ENCODE data around the gene MCRS1. TPM values are rescaled to one million over a fixed set of nuclear protein-coding genes. Genes with fewer than 3 reads are reported as not detected.

Gene MCRS1
- total and polyA plus RNA-seq, 4 donors = 20.0 to 33.1 (median 26.1) TPM

- no peak for TF ChIP-seq CTCF (IDR thresholded peaks at IDR 0.05; ENCODE audit: low read depth, low read length, missing input control)
- no peak for TF ChIP-seq FOXA2 (IDR thresholded peaks at IDR 0.05)
- TF ChIP-seq ATF3 (IDR thresholded peaks at IDR 0.05) = no peak
- TF ChIP-seq GABPA (IDR thresholded peaks at IDR 0.05 in 1 of 2, conservative IDR thresholded peaks at IDR 0.05 in 1 of 2) = no peak
- no peak for TF ChIP-seq JUND (IDR thresholded peaks at IDR 0.05)
- no peak for TF ChIP-seq YY1 (IDR thresholded peaks at IDR 0.05)
- TF ChIP-seq HNF4G (IDR thresholded peaks at IDR 0.05) = no peak
- TF ChIP-seq ZBTB33 (IDR thresholded peaks at IDR 0.05) = no peak
- no peak for TF ChIP-seq NR2F2 (IDR thresholded peaks at IDR 0.05)
- no peak for TF ChIP-seq REST (IDR thresholded peaks at IDR 0.05)
- TF ChIP-seq RXRA (IDR thresholded peaks at IDR 0.05) = no peak
- no peak for TF ChIP-seq TAF1 (conservative IDR thresholded peaks at IDR 0.05)
- TF ChIP-seq SP1 (IDR thresholded peaks at IDR 0.05) = no peak
- TF ChIP-seq HNF4A (conservative IDR thresholded peaks at IDR 0.05) = no peak
- TF ChIP-seq FOXA1 (IDR thresholded peaks at IDR 0.05) = no peak
- TF ChIP-seq RAD21 (IDR thresholded peaks at IDR 0.05) = no peak
- TF ChIP-seq EGR1 (IDR thresholded peaks at IDR 0.05; ENCODE audit: low read depth in 2 of 2) = no peak
- TF ChIP-seq MAX (IDR thresholded peaks at IDR 0.05) = no peak
- peak; percentile 6 for DNase-seq (ENCODE audit: low spot score)
- 95% methylated on average over 1 of the region's 1 CpG for WGBS
Measured at GRCh38 chr12:49529414-49529813, 38.5 kb downstream of the MCRS1 start.

More at GRCh38 chr12:49529414-49529813, 38.5 kb downstream of the MCRS1 start:
- Histone ChIP-seq H3K4me3 (ENCODE audit: low read depth in 1 of 3, low read length in 3 of 3) (no peak overlapping the region), H3K9ac (ENCODE audit: low read depth in 1 of 2, low read length in 2 of 2) (no peak overlapping the region), H3K4me1 (ENCODE audit: control insufficient read depth in 4 of 4, insufficient read depth in 4 of 4, low read length in 3 of 4) (no peaks in the 10 kb centered on the region), H3K27me3 (ENCODE audit: control insufficient read depth in 4 of 4, insufficient read depth in 4 of 4, low read length in 3 of 4) (no peaks in the 10 kb centered on the region), H3K36me3 (ENCODE audit: control insufficient read depth in 4 of 4, insufficient read depth in 3 of 4, low read depth in 1 of 4, low read length in 3 of 4) (peaks cover 2 to 12% (median 5%) of the 10 kb centered on the region in 4 donors), H3K9me3 (ENCODE audit: control insufficient read depth in 4 of 4, low read length in 3 of 4) (no peaks in the 10 kb centered on the region), H3K27ac (ENCODE audit: low read depth in 1 of 2, low read length in 2 of 2) (no peak overlapping the region)
